ENCODE measurements around the gene ST6GALNAC5.

DNA sequence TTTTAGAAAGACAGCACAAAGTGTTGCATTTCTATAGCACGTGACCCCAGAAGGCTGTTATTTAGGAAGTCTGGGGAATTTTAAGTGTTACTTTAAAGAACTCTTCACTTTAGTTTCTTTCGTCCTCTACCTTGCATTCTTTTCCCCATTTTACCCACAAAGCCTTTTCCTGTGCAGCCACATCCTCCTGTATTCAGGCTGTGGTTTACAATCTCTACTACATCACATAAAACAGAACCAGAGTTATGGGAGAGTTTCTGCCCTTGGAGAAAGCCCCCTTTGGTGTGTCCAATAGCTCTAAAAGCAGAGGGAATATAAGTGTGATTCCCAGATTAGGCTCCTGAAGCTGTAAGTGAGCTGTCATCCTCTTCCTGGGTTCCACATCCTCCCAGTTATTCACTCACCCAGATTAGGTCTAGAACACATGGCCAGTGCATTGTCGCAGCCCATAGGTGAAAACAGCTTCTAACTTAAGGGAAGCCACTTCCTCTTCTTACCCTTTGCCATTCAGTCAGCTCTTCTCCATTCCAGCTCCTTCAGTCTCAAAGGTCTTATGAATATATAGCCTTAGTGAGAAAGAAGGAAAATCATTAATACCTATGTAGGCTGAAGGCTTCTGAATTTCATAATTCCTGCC is 180.8 kb downstream of the ST6GALNAC5 start:
- TF ChIP-seq CTCF (CRISPR knock-in tag; IDR thresholded peaks at IDR 0.05) (no peak), HDAC2 (CRISPR knock-in tag; IDR thresholded peaks at IDR 0.05) (no peak), TAF1 (CRISPR knock-in tag; IDR thresholded peaks at IDR 0.05) (no peak), ZZZ3 (CRISPR knock-in tag; IDR thresholded peaks at IDR 0.05; ENCODE audit: borderline replicate concordance) (no peak)

All from HepG2 (cell line).